GM12873 (cell line): ENCODE data around the gene TNRC6C.

Experiments
- TF ChIP-seq, protein P1 (sequence below): IDR thresholded peaks from 2 replicates; pipeline ENCODE4 v1.5.1; 2012; ENCODE audit warnings: low read depth, mild to moderate bottlenecking, moderate library complexity, low read length, control low read depth; ENCODE audit not compliant: insufficient read depth; ENCODE audit errors: missing control alignments

TNRC6C gene

DNA sequence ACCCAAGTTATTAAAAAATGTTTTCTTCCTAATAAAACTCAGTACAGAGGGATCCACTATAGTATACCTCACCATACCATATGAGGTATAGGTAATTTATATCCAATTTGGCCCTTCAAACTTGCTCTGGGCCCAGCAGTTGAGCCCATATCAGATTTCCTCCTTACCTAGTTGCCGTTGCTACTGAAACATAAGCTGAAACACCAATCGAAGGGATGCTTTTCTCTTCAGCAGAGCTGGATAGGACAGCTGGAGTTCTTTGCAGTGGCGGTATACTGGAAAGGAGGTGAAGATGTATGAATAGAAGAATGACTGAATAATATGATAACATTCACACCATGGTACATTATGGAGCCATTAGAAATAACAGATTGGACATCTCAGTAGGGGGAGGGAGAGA is 42.7 kb downstream of the TNRC6C start:
- TF ChIP-seq, protein P1, sequence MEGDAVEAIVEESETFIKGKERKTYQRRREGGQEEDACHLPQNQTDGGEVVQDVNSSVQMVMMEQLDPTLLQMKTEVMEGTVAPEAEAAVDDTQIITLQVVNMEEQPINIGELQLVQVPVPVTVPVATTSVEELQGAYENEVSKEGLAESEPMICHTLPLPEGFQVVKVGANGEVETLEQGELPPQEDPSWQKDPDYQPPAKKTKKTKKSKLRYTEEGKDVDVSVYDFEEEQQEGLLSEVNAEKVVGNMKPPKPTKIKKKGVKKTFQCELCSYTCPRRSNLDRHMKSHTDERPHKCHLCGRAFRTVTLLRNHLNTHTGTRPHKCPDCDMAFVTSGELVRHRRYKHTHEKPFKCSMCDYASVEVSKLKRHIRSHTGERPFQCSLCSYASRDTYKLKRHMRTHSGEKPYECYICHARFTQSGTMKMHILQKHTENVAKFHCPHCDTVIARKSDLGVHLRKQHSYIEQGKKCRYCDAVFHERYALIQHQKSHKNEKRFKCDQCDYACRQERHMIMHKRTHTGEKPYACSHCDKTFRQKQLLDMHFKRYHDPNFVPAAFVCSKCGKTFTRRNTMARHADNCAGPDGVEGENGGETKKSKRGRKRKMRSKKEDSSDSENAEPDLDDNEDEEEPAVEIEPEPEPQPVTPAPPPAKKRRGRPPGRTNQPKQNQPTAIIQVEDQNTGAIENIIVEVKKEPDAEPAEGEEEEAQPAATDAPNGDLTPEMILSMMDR = no peak

- TF ChIP-seq, protein P1 = no peak
Measured at GRCh38 chr17:78001612-78002011, 43.1 kb downstream of the TNRC6C start.

- TF ChIP-seq, protein P1 = no peak
Measured at GRCh38 chr17:78002166-78002565, 43.7 kb downstream of the TNRC6C start.

DNA sequence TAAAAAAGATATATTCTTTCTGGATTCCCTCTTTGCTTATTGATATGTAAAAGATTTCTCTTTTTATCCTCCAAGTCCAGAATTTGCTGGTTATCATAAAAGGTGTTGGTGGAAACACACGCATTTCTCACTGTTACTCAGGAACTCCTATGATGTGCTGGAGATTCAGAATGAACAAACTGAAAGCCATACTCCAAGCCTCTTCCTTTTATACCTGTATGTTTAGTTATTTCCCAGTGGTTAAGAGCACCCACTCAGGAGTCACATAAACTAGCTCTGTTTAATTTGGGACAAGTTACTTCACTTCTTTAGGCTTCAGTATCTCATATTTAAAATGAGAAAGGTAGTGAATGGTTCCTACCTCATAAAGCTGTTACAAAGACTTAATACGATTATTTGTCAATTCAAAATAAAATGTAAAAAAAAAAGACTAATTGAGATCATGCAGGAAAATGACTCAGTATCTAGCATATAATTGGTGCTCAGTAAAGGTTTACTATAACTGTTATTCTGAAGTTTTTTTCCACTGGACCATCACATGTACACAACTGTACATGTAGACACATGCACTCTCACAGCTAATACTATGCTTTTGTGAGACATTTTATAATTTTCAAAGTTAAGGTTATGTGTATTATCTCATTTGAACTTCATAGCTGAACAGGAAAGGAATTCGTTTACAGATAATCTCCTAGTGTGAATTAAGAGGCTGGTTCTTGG is 47.1 kb downstream of the TNRC6C start:
- TF ChIP-seq, protein P1 = no peak

DNA sequence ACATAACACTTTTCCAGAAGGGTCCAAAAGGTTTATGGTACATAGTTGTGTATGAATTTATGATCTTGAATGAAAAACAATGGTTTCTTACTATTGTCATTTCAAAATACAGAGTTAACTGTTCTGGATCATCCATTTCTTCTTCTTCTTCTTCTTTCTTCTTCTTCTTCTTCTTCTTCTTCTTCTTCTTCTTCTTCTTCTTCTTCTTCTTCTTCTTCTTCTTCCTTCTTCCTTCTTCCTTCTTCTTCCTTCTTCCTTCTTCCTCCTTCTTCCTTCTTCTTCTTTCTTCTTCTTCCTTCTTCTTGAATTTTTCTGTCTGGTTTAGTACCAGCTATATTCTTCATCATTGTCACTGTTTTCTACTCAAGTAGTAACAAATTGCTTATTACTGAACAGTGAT is 47.8 kb downstream of the TNRC6C start:
- TF ChIP-seq, protein P1 = no peak

- TF ChIP-seq, protein P1 = no peak
Measured at GRCh38 chr17:78007647-78008046, 49.1 kb downstream of the TNRC6C start.

- TF ChIP-seq, protein P1 = no peak
Measured at GRCh38 chr17:78010759-78011158, 52.3 kb downstream of the TNRC6C start.
